NCI-H446 (cell line): ENCODE results near the gene GAGE2A.
"Not testable (repeated sequence)": the region's sequence is repeated elsewhere in the genome, so short reads cannot be mapped to it uniquely, and the experiment has no call there.

Source experiments
- DNase-seq, 2 experiments: peaks; one replicate each; lab custom pipeline; 2025; lab: John Stamatoyannopoulos, UW

Gene GAGE2A, protein sequence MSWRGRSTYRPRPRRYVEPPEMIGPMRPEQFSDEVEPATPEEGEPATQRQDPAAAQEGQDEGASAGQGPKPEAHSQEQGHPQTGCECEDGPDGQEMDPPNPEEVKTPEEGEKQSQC

GRCh38 chrX:49589196-49589595 is at the start of gene GAGE2A:
TSS of gene GAGE2A (plus strand) at chrX:49589496. CDS start at chrX:49590651, 1,155 bp downstream.
- DNase-seq: not testable (repeated sequence)

DNA sequence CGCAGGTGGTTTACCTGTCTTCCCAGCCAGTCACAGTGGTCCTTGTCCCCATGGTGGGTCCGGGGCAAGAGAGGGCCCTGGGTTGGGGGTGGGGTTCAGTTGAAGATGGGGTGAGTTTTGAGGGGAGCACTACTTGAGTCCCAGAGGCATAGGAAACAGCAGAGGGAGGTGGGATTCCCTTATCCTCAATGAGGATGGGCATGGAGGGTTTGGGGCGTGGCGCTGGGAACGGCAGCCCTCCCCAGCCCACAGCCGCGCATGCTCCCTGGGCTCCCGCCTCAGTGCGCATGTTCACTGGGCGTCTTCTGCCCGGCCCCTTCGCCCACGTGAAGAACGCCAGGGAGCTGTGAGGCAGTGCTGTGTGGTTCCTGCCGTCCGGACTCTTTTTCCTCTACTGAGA is 47.9 kb upstream of the GAGE2A start, which contains the start of gene GAGE12D:
Gene GAGE12D, plus strand, starts transcription at position 301 of the 400 bp plus-strand sequence. CDS start 1,155 bp downstream, outside the sequence.
- not testable (repeated sequence) for DNase-seq

DNA sequence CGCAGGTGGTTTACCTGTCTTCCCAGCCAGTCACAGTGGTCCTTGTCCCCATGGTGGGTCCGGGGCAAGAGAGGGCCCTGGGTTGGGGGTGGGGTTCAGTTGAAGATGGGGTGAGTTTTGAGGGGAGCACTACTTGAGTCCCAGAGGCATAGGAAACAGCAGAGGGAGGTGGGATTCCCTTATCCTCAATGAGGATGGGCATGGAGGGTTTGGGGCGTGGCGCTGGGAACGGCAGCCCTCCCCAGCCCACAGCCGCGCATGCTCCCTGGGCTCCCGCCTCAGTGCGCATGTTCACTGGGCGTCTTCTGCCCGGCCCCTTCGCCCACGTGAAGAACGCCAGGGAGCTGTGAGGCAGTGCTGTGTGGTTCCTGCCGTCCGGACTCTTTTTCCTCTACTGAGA is 38.3 kb upstream of the GAGE2A start, which contains the start of gene GAGE12E:
Gene GAGE12E, plus strand, starts transcription at position 301 of the 400 bp plus-strand sequence. CDS start 1,155 bp downstream, outside the sequence.
- not testable (repeated sequence) for DNase-seq

DNA sequence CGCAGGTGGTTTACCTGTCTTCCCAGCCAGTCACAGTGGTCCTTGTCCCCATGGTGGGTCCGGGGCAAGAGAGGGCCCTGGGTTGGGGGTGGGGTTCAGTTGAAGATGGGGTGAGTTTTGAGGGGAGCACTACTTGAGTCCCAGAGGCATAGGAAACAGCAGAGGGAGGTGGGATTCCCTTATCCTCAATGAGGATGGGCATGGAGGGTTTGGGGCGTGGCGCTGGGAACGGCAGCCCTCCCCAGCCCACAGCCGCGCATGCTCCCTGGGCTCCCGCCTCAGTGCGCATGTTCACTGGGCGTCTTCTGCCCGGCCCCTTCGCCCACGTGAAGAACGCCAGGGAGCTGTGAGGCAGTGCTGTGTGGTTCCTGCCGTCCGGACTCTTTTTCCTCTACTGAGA is 28.8 kb upstream of the GAGE2A start, which contains the start of gene GAGE12F:
Gene GAGE12F, plus strand, starts transcription at position 301 of the 400 bp plus-strand sequence. CDS start 1,155 bp downstream, outside the sequence.
- DNase-seq: not testable (repeated sequence)

DNA sequence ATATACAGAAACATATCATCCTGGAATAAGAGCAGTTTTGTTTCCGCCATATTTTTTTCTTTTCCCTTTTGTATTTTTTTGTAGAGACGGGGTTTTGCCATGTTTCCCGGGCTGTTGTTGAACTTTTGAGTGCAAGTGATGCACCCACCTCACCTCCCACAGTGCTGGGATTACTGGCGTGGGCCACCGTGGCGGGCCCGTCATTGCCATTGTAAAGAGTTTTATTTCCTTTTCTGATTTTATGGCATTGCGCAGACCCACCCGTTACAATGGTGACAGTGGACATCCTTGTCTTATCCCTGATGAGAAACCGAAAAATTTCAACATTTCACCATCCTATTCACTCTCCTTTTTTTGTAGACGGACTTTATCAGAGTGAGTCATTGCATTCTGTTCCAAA is 20.6 kb upstream of the GAGE2A start:
- not testable (repeated sequence) for DNase-seq

GRCh38 chrX:49569152-49569551 is 20.1 kb upstream of the GAGE2A start:
- DNase-seq: not testable (repeated sequence)

DNA sequence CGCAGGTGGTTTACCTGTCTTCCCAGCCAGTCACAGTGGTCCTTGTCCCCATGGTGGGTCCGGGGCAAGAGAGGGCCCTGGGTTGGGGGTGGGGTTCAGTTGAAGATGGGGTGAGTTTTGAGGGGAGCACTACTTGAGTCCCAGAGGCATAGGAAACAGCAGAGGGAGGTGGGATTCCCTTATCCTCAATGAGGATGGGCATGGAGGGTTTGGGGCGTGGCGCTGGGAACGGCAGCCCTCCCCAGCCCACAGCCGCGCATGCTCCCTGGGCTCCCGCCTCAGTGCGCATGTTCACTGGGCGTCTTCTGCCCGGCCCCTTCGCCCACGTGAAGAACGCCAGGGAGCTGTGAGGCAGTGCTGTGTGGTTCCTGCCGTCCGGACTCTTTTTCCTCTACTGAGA is 19.2 kb upstream of the GAGE2A start, which contains the start of gene GAGE12G:
Gene GAGE12G, plus strand, starts transcription at position 301 of the 400 bp plus-strand sequence. CDS start 1,155 bp downstream, outside the sequence.
- not testable (repeated sequence) for DNase-seq

- DNase-seq: not testable (repeated sequence)
These were observed 9.6 kb upstream of the GAGE2A start, which contains the start of gene GAGE12H for GRCh38 chrX:49579649-49580048. TSS of gene GAGE12H (plus strand) at chrX:49579949. CDS start at chrX:49581104, 1,155 bp downstream.

DNA sequence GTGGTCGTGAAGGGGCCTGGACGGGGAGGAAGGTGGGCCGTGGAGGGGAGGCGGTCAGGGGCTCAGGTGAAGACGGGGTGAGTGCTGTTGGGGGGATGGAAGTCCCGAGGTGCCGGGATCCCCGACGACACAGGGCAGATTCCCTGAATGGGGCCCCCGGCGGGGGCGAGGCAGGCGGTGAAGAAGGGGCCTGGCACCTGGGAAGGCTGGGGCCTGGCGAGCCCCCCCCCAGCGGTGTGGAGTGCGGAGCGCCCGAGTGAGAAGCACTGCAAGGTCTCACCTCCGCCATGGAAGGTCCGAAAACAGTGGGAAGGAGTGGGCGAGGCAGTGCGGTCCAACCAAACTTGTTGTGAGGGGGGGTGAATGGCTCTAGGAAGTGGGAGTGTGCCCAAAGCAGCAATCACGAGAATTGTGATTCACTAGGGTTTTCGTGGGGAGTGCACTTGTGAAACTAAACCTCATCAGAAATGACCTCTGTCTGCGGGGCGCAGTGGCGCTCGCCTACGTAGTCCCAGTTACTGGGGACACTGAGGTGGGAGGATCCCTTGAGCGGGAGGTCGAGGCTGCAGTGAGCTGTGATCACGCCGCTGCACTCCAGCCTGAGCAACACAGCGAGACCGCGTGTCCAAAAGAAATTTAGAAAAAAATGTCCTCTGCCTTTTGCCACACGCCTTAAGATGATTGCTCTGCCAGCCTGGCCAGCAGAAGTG is 628 bp downstream of the GAGE2A start:
- not testable (repeated sequence) for DNase-seq

- not testable (repeated sequence) for DNase-seq
These were observed 1.2 kb downstream of the GAGE2A start for GRCh38 chrX:49590488-49590887.

GRCh38 chrX:49598720-49599119 is 9.4 kb downstream of the GAGE2A start, which contains the start of gene GAGE1:
TSS of gene GAGE1 (plus strand) at chrX:49599020. CDS start at chrX:49600175, 1,155 bp downstream.
- DNase-seq: not testable (repeated sequence)

- no peak for DNase-seq
These were observed 21.5 kb downstream of the GAGE2A start for GRCh38 chrX:49610718-49611310.

- DNase-seq: no peak
These were observed 29.3 kb downstream of the GAGE2A start for GRCh38 chrX:49618574-49618973.

DNA sequence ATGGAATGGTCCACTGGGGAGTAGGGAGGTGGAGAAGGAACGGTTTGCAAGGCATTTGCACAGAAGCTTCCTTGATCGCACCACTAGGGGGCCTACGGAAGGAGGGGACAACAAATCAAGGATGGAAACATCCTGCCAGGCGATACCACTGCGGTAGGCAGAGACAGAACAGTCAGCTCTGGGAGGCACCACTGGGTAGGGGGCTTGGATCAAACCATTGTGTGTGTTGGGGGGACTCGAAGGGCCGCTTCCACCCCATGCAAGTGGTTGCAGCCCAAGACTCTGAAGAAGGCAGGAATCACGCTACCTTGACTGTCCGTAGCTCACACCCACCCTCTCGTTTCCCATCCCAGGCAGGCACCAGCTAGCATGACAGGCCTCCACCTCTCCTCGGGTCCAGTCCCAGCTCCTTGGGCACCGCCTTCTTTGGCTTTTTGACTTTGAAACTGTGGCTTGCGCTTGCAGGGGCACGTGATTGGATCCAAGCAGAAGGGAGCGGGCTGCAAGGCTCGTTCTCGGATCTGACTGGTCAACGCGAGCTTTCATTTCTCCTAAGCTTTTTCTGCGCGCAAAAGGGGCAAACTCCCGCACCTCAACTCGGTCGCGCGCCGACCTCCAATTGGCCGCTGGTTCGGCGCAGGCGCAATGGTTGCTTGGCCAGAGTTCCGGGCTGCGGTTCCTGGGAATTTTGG is 37.9 kb downstream of the GAGE2A start:
- peak in 1 of 2 experiments; percentile 8 for DNase-seq

DNA sequence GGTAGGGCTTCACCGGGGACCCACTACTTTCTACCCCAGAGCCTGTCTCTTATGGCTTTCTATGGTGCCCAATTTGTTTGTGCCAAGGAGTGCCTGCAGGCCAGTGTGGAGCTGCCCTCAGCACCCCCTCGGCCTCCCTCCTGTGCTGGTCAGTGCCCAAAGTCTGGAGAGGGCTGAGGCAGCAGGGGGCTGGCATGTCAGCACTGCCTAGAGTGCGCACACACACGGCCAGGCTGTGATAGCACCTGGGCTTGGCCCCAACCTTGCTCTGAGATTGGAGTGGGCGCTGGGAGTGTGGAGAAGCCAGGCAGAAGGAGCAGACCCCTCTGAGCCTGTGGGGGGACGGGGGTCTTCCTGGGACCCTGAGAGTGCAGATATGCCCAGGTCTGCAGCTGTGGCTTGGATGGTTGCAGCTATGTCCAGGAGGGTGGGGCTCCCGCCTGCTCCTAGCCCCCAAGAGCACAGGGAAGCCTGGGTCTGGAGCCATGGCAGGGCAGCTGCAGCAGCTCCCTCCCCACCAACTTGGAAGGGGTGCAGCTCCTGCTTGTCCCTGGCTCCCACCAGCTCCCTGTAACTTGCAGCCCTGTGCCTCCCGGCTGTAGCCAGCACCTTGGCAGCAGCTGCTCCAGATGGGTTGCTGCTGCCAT is 55.8 kb downstream of the GAGE2A start:
- no peak for DNase-seq
